ENCODE data around the gene PPRC1.

The PPRC1 gene

GRCh38 chr10:102117391-102118159 lies 15.3 kb upstream of the PPRC1 start:
- no peak for DNase-seq

- DNase-seq = no peak
Measured at GRCh38 chr10:102118867-102119266, 14.0 kb upstream of the PPRC1 start.

- no peak for DNase-seq
Measured at GRCh38 chr10:102119417-102120141, 13.3 kb upstream of the PPRC1 start.

GRCh38 chr10:102120142-102120990 lies 12.5 kb upstream of the PPRC1 start, which contains the start of gene LDB1:
LDB1 (minus strand) TSS chr10:102120368; CDS start chr10:102120110, 258 bp downstream.
- DNase-seq = peak; percentile 26

- DNase-seq = no peak
Measured at GRCh38 chr10:102120991-102121738, 11.7 kb upstream of the PPRC1 start.

- no peak for DNase-seq
Measured at GRCh38 chr10:102121739-102122372, 11.0 kb upstream of the PPRC1 start.

- DNase-seq = no peak
Measured at GRCh38 chr10:102122450-102122849, 10.4 kb upstream of the PPRC1 start.

GRCh38 chr10:102123223-102123622 lies 9.6 kb upstream of the PPRC1 start:
- DNase-seq = no peak

- no peak for DNase-seq
Measured at GRCh38 chr10:102131286-102132170, 1.3 kb upstream of the PPRC1 start.

- DNase-seq = no peak
Measured at GRCh38 chr10:102132193-102132562, 662 bp upstream of the PPRC1 start.

GRCh38 chr10:102133373-102134195 lies 744 bp downstream of the PPRC1 start:
- DNase-seq = no peak

- no peak for DNase-seq
Measured at GRCh38 chr10:102134416-102134815, 1.6 kb downstream of the PPRC1 start.

GRCh38 chr10:102135956-102136526 lies 3.2 kb downstream of the PPRC1 start:
- DNase-seq = no peak

GRCh38 chr10:102139281-102140110 lies 6.7 kb downstream of the PPRC1 start:
- DNase-seq = no peak

GRCh38 chr10:102140218-102140617 lies 7.4 kb downstream of the PPRC1 start:
- no peak for DNase-seq

- no peak for DNase-seq
Measured at GRCh38 chr10:102140913-102141540, 8.2 kb downstream of the PPRC1 start.

- DNase-seq = no peak
Measured at GRCh38 chr10:102141583-102142107, 8.8 kb downstream of the PPRC1 start.

GRCh38 chr10:102146971-102147428 lies 14.2 kb downstream of the PPRC1 start:
- no peak for DNase-seq

Data from SIG-M5 (cell line).